Activated naive CD4-positive, alpha-beta T cell treated with anti-CD3 and anti-CD28 coated beads, Interleukin-2, amount 10 ng/mL, durations not matched to agents 7 days and 5 days (primary cell): ENCODE measurements around the gene ZNF609.
A peak's percentile ranks its signal among the peaks of the same experiment; 100 is the strongest.

Experiments used
- CTCF ChIA-PET: fragments of 350-600 bp; sonication (Branson Sonifier 250); formaldehyde crosslinking; loops from one replicate; lab custom pipeline; 2021; ENCODE audit warnings: antibody characterized with exemption; lab: Charles Lee
- DNase-seq: peaks from one replicate; pipeline ENCODE4 v3.0.0-alpha.2; 2020
- H3K27ac Mint-ChIP-seq: one replicate; pipeline ENCODE4 v1.8.0; 2021; ENCODE audit warnings: mild to moderate bottlenecking, moderate library complexity, mixed read lengths
- H3K27me3 Mint-ChIP-seq: one replicate; pipeline ENCODE4 v1.8.0; 2021; ENCODE audit warnings: mild to moderate bottlenecking, mixed read lengths
- H3K36me3 Mint-ChIP-seq: one replicate; pipeline ENCODE4 v1.8.0; 2021; ENCODE audit warnings: mixed read lengths
- H3K4me1 Mint-ChIP-seq: one replicate; pipeline ENCODE4 v1.8.0; 2021; ENCODE audit warnings: mixed read lengths
- H3K4me3 Mint-ChIP-seq: one replicate; pipeline ENCODE4 v1.8.0; 2021; ENCODE audit warnings: mild to moderate bottlenecking, moderate library complexity, mixed read lengths
- H3K9me3 Mint-ChIP-seq: one replicate; pipeline ENCODE4 v1.8.0; 2021; ENCODE audit warnings: mixed read lengths

The ZNF609 gene

DNA sequence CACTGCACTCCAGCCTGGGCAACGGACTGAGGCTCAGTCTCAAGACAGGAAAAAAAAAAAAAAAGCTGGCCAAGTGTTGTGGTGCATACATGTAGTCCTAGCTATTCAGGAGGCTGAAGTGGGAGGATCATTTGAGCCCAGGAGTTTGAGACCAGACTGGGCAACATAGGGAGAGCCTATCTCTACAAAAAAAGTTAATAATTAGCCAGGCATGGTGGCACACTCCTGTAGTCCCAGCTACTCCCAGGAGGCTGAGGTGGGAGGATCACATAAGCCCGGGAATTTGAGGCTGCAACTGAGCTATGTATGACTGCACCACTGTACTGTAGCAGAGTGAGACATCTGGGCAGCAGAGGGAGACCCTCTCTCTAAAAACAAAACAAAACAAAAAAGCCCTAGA is 256.1 kb downstream of the ZNF609 start:
- CTCF ChIA-PET = interaction anchor here (1.5 to 2.5 kb wide), 2 partner anchors 11 to 36 kb away, joined by 3 to 18 read pairs; no protein-coding TSS in a partner anchor
- Mint-ChIP-seq H3K4me3 (no peak overlapping the region), H3K27ac (no peak overlapping the region), H3K36me3 (no peaks in the 10 kb centered on the region), H3K4me1 (peaks cover 13% of the 10 kb centered on the region), H3K9me3 (no peaks in the 10 kb centered on the region), H3K27me3 (peaks cover 11% of the 10 kb centered on the region)
- DNase-seq = no peak

DNA sequence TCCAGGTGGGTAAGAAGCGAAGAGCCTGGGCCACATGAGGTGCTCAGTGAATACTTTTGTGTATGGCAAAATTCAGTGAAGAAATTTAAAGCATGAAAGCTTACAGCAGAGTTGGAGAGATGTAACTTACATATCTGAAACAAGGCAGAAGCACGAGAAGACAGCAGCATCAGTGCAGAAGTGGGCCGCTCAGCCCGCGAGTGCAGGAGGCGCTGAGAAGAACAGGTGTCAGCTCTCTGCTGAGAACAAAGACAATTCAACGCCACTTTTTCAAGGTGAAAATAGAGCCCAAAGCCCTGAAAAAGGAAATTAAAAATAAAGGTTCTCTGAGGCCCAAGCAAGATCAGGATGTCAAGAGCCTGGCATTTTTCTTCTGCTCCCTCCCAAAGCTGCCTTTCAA is 256.8 kb downstream of the ZNF609 start:
- Mint-ChIP-seq H3K9me3 (no peaks in the 10 kb centered on the region), H3K36me3 (no peaks in the 10 kb centered on the region), H3K4me1 (peaks cover 13% of the 10 kb centered on the region), H3K4me3 (no peak overlapping the region), H3K27me3 (peaks cover 11% of the 10 kb centered on the region), H3K27ac (no peak overlapping the region)
- DNase-seq = no peak
- CTCF ChIA-PET = interaction anchor here (1.5 to 2.5 kb wide), 3 partner anchors 10 to 37 kb away, joined by 3 to 18 read pairs (median 4); no protein-coding TSS in a partner anchor

DNA sequence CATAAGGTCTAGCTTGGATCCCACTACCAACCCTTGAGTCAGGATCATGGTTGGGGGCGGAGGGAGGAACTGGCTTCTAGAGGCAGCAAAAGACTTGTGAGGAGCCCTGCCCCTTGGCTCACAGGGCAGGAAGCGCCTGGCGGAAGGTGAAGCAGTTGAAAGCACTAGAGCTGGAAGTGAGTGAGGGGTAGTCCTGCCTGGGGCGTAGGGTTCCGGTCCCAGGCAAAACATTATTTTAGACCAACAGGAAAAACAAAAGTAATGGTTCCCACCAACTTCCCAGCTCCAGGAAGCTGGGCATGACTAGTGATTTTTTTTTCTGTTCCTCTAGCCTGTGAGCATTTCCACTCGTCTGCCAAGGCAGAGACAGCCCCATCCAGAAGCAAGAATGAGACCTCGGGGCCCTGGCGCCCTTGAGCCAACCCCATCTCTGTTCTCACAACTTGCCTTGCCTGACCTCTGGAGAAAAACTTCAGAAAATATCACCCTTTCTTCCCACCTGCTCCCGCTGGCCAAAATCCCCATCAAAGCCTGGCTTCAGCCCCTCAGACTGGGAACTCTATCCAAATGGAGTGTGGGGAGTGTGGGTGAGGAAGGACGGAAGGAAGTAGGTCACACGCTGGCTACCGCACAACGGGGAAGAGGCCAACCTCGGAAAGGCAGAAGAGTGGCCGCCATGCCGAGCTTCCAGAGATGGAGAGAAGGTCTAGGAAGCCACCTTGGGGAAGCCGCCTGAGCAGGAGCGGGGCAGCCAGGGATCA is 257.5 kb downstream of the ZNF609 start:
- Mint-ChIP-seq H3K4me1 (peaks cover 13% of the 10 kb centered on the region), H3K4me3 (no peak overlapping the region), H3K27me3 (peaks cover 12% of the 10 kb centered on the region), H3K27ac (no peak overlapping the region), H3K9me3 (no peaks in the 10 kb centered on the region), H3K36me3 (no peaks in the 10 kb centered on the region)
- DNase-seq = peak; percentile 31
- CTCF ChIA-PET = interaction anchor here (1.5 to 2.5 kb wide), 3 partner anchors 9 to 38 kb away, joined by 3 to 18 read pairs (median 4); no protein-coding TSS in a partner anchor

DNA sequence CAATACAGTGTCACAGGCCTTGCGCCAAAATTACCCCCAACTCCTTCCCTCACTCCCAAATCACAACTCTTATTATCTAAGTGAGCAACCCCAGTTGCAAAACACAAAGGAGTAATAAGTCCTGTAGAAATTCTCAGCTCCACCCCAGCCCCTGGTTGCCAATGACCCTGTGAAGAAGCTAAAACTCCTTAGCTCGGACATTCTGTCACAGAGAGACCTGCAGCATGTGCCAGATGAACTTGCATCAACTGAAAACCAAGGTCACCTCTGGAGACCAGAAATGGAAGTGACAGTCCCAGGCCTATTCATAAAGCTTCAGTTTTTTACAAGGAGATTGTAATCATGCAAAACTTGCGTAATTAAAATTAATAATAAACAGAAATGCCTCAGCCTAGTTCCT is 259.8 kb downstream of the ZNF609 start:
- Mint-ChIP-seq H3K27ac (no peak overlapping the region), H3K4me3 (no peak overlapping the region), H3K27me3 (peaks cover 17% of the 10 kb centered on the region), H3K36me3 (no peaks in the 10 kb centered on the region), H3K9me3 (no peaks in the 10 kb centered on the region), H3K4me1 (peaks cover 13% of the 10 kb centered on the region)
- CTCF ChIA-PET = no interaction called here
- no peak for DNase-seq

DNA sequence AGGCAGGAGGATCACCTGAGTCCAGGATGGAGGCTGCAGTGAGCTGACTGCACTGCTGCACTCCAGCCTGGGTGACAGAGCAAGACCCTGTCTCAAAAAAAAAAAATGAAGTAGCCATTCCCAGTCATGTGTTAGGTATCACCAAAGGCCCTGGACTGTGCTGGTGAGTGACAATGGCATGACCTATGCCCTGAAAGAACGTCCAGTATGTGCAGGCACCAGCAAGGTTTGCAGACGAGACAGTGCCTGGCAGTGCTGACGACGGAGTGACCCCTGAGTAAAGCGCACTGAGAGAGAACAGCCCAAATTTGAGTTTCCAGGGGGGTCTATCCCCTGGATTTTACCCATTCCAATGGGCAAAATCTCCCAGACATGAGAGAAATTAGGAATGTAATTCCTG is 269.8 kb downstream of the ZNF609 start:
- Mint-ChIP-seq H3K4me3 (no peak overlapping the region), H3K36me3 (no peaks in the 10 kb centered on the region), H3K27me3 (peaks cover 37% of the 10 kb centered on the region), H3K27ac (no peak overlapping the region), H3K9me3 (no peaks in the 10 kb centered on the region), H3K4me1 (peaks cover 9% of the 10 kb centered on the region)
- DNase-seq = no peak
- CTCF ChIA-PET = interaction anchor here (0.7 to 8.1 kb wide), 11 partner anchors 12 to 528 kb away, joined by 3 to 55 read pairs (median 4); no protein-coding TSS in a partner anchor

DNA sequence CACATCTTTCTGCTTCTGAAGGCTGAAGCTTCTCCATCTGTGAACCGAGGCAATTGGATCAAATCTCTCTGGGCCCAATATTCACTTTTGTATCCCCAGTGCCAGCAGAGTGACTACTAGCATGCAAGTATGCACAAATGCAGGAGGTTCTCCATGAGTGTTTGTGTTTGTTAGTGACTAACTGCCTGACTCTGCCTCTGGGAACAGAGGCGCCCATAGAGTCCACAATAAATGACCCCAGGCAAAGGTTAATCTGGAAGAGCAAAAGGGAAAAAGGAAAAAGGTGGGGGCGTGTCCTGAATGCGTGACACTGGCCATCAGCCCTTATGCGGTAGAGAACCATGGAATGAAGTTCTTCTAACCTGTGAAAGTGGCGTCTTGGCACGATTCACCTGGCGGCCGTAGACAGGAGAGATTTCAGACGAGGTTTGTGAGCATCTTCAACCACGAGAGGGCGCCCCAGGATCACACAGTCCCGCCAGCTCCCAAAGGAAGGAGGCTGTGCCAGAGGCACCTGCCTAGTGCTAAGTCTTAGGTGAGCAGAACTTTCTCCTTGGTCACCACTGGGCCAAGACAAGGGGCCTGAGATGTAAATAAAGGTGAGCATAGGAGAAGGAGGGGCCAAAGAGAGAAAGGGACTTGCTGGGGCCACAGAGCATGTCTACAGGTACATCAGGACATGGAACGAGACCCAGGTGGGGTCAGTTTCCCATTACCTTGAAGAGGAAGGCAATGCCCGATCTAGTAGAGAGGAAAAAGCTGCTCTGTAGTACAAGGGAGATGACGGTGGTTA is 270.8 kb downstream of the ZNF609 start:
- no peak overlapping the region for H3K4me3 Mint-ChIP-seq
- H3K27me3 Mint-ChIP-seq = peaks cover 30% of the 10 kb centered on the region
- H3K9me3 Mint-ChIP-seq = no peaks in the 10 kb centered on the region
- no peak overlapping the region for H3K27ac Mint-ChIP-seq
- DNase-seq = peak; percentile 92
- CTCF ChIA-PET = interaction anchor here (0.6 to 8.1 kb wide), 17 partner anchors 9 to 566 kb away, joined by 3 to 55 read pairs (median 3); no protein-coding TSS in a partner anchor
- no peaks in the 10 kb centered on the region for H3K36me3 Mint-ChIP-seq
- H3K4me1 Mint-ChIP-seq = peaks cover 9% of the 10 kb centered on the region

DNA sequence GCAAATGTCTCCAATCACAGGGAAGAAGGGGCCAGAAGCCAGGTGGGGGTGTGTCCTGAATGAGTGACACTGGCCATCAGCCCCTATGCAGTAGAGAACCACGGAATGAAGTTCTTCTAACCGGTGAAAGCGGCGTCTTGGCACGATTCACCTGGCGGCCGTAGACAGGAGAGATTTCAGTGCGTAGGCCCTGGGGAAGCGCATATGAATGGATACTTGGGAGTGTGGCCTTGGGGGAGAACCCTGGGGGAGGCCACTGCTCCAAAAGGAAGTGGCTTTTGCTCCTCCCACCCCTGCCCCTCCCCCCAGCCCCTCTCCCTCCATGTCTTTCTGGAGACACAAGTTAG is 271.4 kb downstream of the ZNF609 start:
- H3K27ac Mint-ChIP-seq = no peak overlapping the region
- H3K4me1 Mint-ChIP-seq = peaks cover 9% of the 10 kb centered on the region
- no peak for DNase-seq
- no peak overlapping the region for H3K4me3 Mint-ChIP-seq
- H3K9me3 Mint-ChIP-seq = no peaks in the 10 kb centered on the region
- peaks cover 30% of the 10 kb centered on the region for H3K27me3 Mint-ChIP-seq
- CTCF ChIA-PET = interaction anchor here (0.6 to 8.1 kb wide), 8 partner anchors 9 to 351 kb away, joined by 3 to 55 read pairs (median 4); no protein-coding TSS in a partner anchor
- no peaks in the 10 kb centered on the region for H3K36me3 Mint-ChIP-seq

DNA sequence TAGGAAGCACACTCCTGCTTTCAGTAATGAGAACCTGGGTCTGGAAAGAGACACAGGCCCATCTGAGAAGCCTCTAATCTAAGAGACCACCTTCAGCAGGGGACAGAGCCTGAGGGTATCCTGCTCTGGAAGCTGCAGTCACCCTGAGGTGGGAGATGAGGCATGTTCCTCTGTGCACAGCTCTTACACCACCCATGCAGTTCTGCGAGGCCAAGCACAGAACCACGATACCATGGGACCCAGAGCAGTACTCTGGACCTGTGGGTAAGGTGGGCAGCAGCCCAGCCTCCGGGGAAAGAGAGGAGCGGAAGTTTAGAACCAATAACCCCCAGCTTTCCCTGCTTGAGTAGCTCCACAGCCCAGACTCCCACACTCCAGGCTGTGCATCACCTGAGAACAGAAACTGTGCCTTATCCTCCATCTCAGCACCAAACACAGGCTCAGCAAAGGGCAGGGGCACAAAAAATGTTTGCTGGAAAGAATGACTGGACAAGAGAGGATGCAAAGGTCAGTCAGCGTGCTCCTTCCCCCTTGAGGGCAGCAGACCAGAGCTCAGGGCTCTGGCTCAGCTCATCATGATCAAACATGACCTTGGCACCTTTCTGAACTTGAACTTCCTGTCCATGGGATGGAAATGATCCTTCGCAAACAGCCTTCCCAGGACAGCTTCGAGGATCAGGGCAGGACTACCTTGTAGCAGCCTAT is 271.9 kb downstream of the ZNF609 start:
- no peaks in the 10 kb centered on the region for H3K36me3 Mint-ChIP-seq
- no peak overlapping the region for H3K4me3 Mint-ChIP-seq
- H3K27ac Mint-ChIP-seq = no peak overlapping the region
- H3K4me1 Mint-ChIP-seq = peaks cover 9% of the 10 kb centered on the region
- no peaks in the 10 kb centered on the region for H3K9me3 Mint-ChIP-seq
- peaks cover 30% of the 10 kb centered on the region for H3K27me3 Mint-ChIP-seq
- DNase-seq = no peak
- CTCF ChIA-PET = interaction anchor here (1.1 to 8.1 kb wide), 6 partner anchors 10 to 347 kb away, joined by 3 to 55 read pairs (median 6); no protein-coding TSS in a partner anchor
